ENCODE results near the gene DSCAM. TPM values are rescaled to one million over a fixed set of nuclear protein-coding genes. Genes with fewer than 3 reads are reported as not detected.
"Not testable (repeated sequence)": the region's sequence is repeated elsewhere in the genome, so short reads cannot be mapped to it uniquely, and the experiment has no call there.

Gene DSCAM
- total and polyA plus RNA-seq, 2 donors (not counting 1 experiment from before 2014, with no cell fraction given), result under 0.01 to 0.01 TPM

GRCh38 chr21:40271164-40271563 lies 575.8 kb downstream of the DSCAM start:
- H3K4me3 ChIP-seq (replicated peaks in 1 of 4; ENCODE audit: control extremely low read depth in 1 of 4, insufficient read depth in 1 of 4, low read depth in 3 of 4, low read length in 4 of 4), result no peak overlapping the region

GRCh38 chr21:40270047-40270446 lies 576.9 kb downstream of the DSCAM start:
- Histone ChIP-seq H3K9ac (ENCODE audit: insufficient read depth, low read length) (no peak overlapping the region), H3K79me2 (ENCODE audit: control insufficient read depth, insufficient read depth, low read length) (no peaks in the 10 kb centered on the region), H3K4me1 (ENCODE audit: control insufficient read depth, extremely low read depth, insufficient read depth, low read length) (no peaks in the 10 kb centered on the region), H3K4me3 (replicated peaks in 1 of 4; ENCODE audit: control extremely low read depth in 1 of 4, insufficient read depth in 1 of 4, low read depth in 3 of 4, low read length in 4 of 4) (no peak overlapping the region), H2AFZ (ENCODE audit: low read length) (no peak overlapping the region), H3K4me2 (ENCODE audit: extremely low read depth, insufficient read depth, low read length) (no peak overlapping the region), H3K27ac (ENCODE audit: insufficient read depth, low read length) (no peak overlapping the region), H3K27me3 (ENCODE audit: control insufficient read depth, insufficient read depth, low read length) (no peaks in the 10 kb centered on the region), H3K36me3 (ENCODE audit: control insufficient read depth, insufficient read depth, low read length) (no peaks in the 10 kb centered on the region), H4K20me1 (ENCODE audit: control insufficient read depth, extremely low read depth, insufficient read depth, low read length) (no peaks in the 10 kb centered on the region), H3K9me3 (ENCODE audit: control insufficient read depth, insufficient read depth, low read depth, low read length) (no peaks in the 10 kb centered on the region)
- DNase-seq (ENCODE audit: low read depth in 2 of 2), result no peak
- TF ChIP-seq EZH2 (IDR thresholded peaks at IDR 0.05; ENCODE audit: low read length, missing control alignments), result no peak
- TF ChIP-seq CTCF (conservative IDR thresholded peaks at IDR 0.05 in 1 of 2, IDR thresholded peaks at IDR 0.05 in 1 of 2; ENCODE audit: low read depth in 1 of 2, low read length in 2 of 2), result no peak

More at GRCh38 chr21:40271164-40271563, 575.8 kb downstream of the DSCAM start:
- Histone ChIP-seq H3K36me3 (ENCODE audit: control insufficient read depth, insufficient read depth, low read length) (no peaks in the 10 kb centered on the region), H3K79me2 (ENCODE audit: control insufficient read depth, insufficient read depth, low read length) (no peaks in the 10 kb centered on the region), H3K27ac (ENCODE audit: insufficient read depth, low read length) (no peak overlapping the region), H3K4me2 (ENCODE audit: extremely low read depth, insufficient read depth, low read length) (no peak overlapping the region), H4K20me1 (ENCODE audit: control insufficient read depth, extremely low read depth, insufficient read depth, low read length) (no peaks in the 10 kb centered on the region), H2AFZ (ENCODE audit: low read length) (no peak overlapping the region), H3K4me1 (ENCODE audit: control insufficient read depth, extremely low read depth, insufficient read depth, low read length) (no peaks in the 10 kb centered on the region), H3K9me3 (ENCODE audit: control insufficient read depth, insufficient read depth, low read depth, low read length) (no peaks in the 10 kb centered on the region), H3K27me3 (ENCODE audit: control insufficient read depth, insufficient read depth, low read length) (no peaks in the 10 kb centered on the region), H3K9ac (ENCODE audit: insufficient read depth, low read length) (no peak overlapping the region)
- no peak for TF ChIP-seq EZH2 (IDR thresholded peaks at IDR 0.05; ENCODE audit: low read length, missing control alignments)
- TF ChIP-seq CTCF (conservative IDR thresholded peaks at IDR 0.05 in 1 of 2, IDR thresholded peaks at IDR 0.05 in 1 of 2; ENCODE audit: low read depth in 1 of 2, low read length in 2 of 2), result no peak
- DNase-seq (ENCODE audit: low read depth in 2 of 2), result no peak

- H3K4me1 ChIP-seq (ENCODE audit: control insufficient read depth, extremely low read depth, insufficient read depth, low read length), result no peaks in the 10 kb centered on the region
- no peaks in the 10 kb centered on the region for H3K36me3 ChIP-seq (ENCODE audit: control insufficient read depth, insufficient read depth, low read length)
- TF ChIP-seq CTCF (conservative IDR thresholded peaks at IDR 0.05 in 1 of 2, IDR thresholded peaks at IDR 0.05 in 1 of 2; ENCODE audit: low read depth in 1 of 2, low read length in 2 of 2), result no peak
- TF ChIP-seq EZH2 (IDR thresholded peaks at IDR 0.05; ENCODE audit: low read length, missing control alignments), result no peak
- no peaks in the 10 kb centered on the region for H3K79me2 ChIP-seq (ENCODE audit: control insufficient read depth, insufficient read depth, low read length)
- H3K9ac ChIP-seq (ENCODE audit: insufficient read depth, low read length), result no peak overlapping the region
- H4K20me1 ChIP-seq (ENCODE audit: control insufficient read depth, extremely low read depth, insufficient read depth, low read length), result no peaks in the 10 kb centered on the region
- H2AFZ ChIP-seq (ENCODE audit: low read length), result no peak overlapping the region
- no peak for DNase-seq (ENCODE audit: low read depth in 2 of 2)
- no peaks in the 10 kb centered on the region for H3K27me3 ChIP-seq (ENCODE audit: control insufficient read depth, insufficient read depth, low read length)
- H3K4me2 ChIP-seq (ENCODE audit: extremely low read depth, insufficient read depth, low read length), result no peak overlapping the region
- H3K4me3 ChIP-seq (replicated peaks in 1 of 4; ENCODE audit: control extremely low read depth in 1 of 4, insufficient read depth in 1 of 4, low read depth in 3 of 4, low read length in 4 of 4), result no peak overlapping the region
- H3K27ac ChIP-seq (ENCODE audit: insufficient read depth, low read length), result no peak overlapping the region
- H3K9me3 ChIP-seq (ENCODE audit: control insufficient read depth, insufficient read depth, low read depth, low read length), result no peaks in the 10 kb centered on the region
Measured at GRCh38 chr21:40269239-40269638, 577.7 kb downstream of the DSCAM start.

GRCh38 chr21:40258456-40258855 lies 588.5 kb downstream of the DSCAM start:
- not testable (repeated sequence) for H3K4me1 ChIP-seq (ENCODE audit: control insufficient read depth, extremely low read depth, insufficient read depth, low read length); H3K9me3 ChIP-seq (ENCODE audit: control insufficient read depth, insufficient read depth, low read depth, low read length); H3K79me2 ChIP-seq (ENCODE audit: control insufficient read depth, insufficient read depth, low read length); H3K9ac ChIP-seq (ENCODE audit: insufficient read depth, low read length); H3K36me3 ChIP-seq (ENCODE audit: control insufficient read depth, insufficient read depth, low read length); H4K20me1 ChIP-seq (ENCODE audit: control insufficient read depth, extremely low read depth, insufficient read depth, low read length); H3K27ac ChIP-seq (ENCODE audit: insufficient read depth, low read length); H3K4me2 ChIP-seq (ENCODE audit: extremely low read depth, insufficient read depth, low read length); H3K4me3 ChIP-seq (replicated peaks in 1 of 4; ENCODE audit: control extremely low read depth in 1 of 4, insufficient read depth in 1 of 4, low read depth in 3 of 4, low read length in 4 of 4); DNase-seq (ENCODE audit: low read depth in 2 of 2); H2AFZ ChIP-seq (ENCODE audit: low read length); H3K27me3 ChIP-seq (ENCODE audit: control insufficient read depth, insufficient read depth, low read length)
